Stimulated activated CD4-positive, alpha-beta T cell treated with anti-CD3 and anti-CD28 coated beads, TNF-alpha, amount 100 ng/mL, for 4 hours (primary cell): ENCODE data around the gene EPS15.
"Not testable (repeated sequence)": the region's sequence is repeated elsewhere in the genome, so short reads cannot be mapped to it uniquely, and the experiment has no call there.

Experiments used
- DNase-seq, 3 experiments: peaks; one replicate each; pipeline ENCODE4 v3.0.0-alpha.2; 2020; ENCODE audit warnings: low read depth in 3 of 3

Gene EPS15

GRCh38 chr1:51515312-51515960, 3.6 kb downstream of the EPS15 start:
- no peak for DNase-seq

GRCh38 chr1:51514733-51515132, 4.3 kb downstream of the EPS15 start:
- DNase-seq: no peak

DNA sequence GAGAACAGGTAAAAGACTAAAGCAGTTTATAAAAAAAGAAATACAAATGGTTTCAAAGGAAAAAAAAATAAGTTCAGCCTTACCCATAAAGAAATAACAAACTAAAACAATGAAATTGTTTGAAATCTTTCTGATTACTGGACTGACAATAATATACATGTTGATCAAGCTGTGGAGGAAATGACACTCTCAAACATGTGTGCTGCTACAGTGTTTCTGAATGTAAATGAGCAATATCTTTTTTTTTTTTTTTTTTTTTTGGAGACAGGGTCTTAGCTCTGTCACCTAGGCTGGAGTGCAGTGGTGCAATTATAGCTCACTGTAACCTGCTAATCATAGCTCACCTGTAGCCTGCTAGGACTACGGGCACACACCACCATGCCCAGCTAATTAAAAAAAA, 6.5 kb downstream of the EPS15 start:
- DNase-seq: no peak

DNA sequence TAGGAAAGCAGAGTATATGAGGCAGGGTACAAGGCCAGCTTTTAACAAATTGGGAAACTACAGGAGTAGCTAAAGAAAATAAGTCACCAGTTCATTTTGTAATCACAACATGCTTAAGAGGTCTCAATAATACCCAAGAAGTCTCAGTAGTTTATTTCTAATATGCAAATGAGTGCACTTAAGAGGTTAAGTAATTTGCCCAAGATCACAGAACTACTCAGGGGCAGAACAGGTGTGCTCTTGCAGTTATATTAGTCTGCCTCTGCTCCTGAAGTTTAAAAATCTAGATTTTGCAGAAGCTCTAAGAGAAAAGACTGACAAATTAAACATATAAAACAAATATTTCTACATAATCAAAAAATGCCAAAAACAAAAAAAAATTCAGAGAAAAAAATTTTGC, 6.9 kb downstream of the EPS15 start:
- no peak for DNase-seq

DNA sequence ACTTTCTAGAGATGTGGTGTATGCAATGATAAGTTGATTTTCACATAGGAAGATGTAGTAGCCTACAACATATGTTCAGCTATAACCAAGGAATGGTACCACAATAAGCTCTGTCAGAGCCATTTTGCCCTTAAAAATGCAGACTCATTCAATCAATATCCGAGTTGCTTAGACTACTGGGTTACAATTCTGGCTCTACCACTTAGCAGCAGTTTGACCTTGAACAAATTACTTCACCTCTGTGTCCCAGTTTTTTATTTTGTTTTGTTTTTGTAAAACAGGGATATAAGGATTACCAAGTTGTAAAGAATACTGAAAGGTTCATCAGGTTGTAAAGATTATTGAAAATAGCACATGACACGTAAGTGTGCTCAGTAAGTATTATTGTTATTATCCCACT, 9.3 kb downstream of the EPS15 start:
- DNase-seq: no peak

DNA sequence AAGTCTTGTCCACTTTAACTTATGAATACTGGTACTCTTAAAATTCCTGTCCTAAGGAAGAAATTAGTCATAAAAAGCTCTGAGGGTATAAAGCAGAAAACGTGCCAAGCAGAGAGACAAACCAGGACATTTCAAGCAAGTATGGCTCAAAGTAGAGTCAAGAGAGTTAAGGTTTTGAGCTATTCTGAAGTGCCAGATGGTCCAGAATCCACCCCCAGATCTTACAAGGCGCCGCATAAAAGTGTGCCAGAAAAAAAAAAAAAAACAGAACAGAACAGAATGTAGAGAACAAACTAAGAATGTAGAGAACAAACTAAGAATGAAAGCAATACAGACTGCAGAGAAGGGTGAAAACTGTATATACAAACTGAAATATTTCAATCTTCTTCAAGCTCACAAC, 12.5 kb downstream of the EPS15 start:
- no peak for DNase-seq

DNA sequence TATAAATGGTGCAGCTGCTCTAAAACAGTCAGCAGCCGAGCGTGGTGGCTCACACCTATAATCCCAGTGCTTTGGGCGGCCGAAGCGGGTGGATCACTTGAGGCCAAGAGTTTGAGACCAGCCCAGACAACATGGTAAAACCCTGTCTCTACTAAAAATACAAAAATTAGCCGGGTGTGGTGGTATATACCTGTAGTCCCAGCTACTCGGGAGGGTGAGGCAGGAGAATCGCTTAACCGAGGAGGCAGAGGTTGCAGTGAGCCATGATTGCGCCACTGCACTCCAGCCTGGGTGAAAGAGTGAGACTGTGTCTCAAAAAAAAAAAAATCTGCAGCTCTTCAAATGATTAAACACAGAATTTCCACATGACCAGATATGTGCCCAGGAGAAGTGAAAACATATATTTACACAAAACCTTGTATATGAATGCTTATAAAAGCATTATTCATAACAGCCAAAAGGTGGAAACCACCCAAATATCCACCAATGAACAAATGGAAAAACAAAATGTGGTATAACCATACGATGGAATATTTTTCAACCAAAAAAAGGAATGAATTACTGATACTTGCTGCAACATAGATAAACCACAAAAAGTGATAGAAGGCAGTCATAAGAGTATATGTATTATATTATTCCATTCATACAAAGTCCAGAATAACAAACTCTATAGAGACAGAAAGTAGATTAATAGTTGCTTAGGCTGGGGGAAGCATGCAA, 14.1 kb downstream of the EPS15 start:
- DNase-seq: no peak

DNA sequence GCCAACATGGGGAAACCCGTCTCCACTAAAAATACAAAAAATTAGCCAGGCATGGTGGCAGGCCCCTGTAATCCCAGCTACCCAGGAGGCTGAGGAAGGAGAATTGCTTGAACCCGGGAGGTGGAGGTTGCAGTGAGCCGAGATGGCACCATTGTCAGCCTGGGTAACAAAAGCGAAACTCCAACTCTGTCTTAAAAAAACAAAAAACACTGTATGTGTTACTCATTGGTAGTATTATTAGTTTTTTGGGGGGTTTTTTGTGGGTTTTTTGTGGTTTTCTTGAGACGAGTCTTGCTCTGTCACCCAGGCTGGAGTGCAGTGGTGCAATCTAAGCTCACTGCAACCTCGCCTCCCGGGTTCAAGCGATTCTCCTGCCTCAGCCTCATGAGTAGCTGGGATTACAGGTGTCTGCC, 17.8 kb downstream of the EPS15 start:
- not testable (repeated sequence) for DNase-seq

GRCh38 chr1:51499694-51500093, 19.4 kb downstream of the EPS15 start:
- no peak for DNase-seq

- DNase-seq: no peak
These were observed 20.1 kb downstream of the EPS15 start for GRCh38 chr1:51498924-51499323.

DNA sequence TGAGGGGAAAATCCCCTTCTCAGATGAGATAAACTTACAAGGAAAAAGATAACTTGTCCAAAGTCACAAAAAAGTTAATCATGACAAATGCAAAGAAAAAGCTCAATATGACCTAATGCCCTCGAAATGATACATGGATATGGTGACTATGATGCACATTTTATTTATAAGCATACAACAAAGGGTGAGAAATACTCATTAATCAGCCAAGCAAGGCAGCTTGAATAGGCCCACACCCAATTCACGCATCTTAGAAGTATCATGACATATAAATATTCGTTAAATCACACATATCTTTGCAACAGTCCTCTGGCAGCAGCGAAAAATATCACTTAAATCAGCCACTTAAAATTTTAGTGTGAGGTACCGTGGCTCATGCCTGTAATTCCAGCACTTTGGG, 21.7 kb downstream of the EPS15 start:
- DNase-seq: no peak

GRCh38 chr1:51494138-51494830, 24.8 kb downstream of the EPS15 start:
- DNase-seq: no peak

GRCh38 chr1:51491166-51491981, 27.7 kb downstream of the EPS15 start:
- no peak for DNase-seq

DNA sequence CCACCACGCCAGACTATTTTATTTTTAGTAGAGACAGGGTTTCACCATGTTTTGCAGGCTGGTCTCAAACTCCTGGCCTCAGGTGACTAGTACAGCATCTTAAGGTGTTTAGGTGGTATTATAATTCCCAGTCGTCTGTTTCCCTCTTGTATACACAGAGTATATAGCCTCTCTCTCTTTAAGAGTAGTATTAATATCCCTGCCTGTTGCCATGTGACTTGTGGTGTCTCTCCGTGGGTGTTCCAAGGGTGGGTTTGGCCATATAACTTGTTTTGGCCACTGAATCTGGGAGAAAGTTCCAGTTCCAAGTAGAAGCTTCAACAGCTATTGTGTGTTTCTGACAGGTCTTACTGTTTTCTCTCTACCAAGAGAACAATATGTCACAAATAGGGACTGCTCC, 29.6 kb downstream of the EPS15 start:
- DNase-seq: no peak

DNA sequence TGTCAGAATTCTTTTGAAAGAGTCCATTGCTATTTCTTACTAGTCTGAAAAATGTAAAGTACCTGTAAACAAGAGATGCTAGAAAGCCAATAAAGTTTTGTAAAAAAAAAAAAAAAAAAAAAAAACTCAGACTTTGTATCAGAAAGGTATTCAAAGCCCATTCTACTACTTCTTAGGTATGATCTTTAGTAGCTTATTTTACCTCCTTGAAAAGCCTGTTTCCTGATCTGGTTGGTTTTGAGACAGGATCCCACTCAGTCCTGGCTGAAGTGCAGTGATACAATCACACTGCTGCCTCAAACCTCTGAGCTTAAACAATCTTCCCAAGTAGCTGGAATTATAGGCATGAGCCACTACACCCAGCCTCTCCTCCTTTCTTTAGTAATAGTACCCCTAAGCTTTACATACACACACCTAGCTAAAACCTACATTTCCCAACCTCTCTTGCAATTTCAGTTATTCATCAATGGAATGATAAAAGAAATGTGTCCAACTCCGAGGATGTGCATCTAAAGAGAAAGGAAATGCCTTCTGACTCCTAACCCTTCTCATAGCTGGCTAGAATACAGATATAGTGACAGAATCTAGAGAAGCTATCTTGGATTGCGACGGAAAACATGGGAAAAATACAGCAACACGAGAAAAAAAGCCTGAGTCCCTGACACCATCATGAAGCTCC, 30.6 kb downstream of the EPS15 start:
- DNase-seq: no peak

- DNase-seq: no peak
These were observed 31.4 kb downstream of the EPS15 start for GRCh38 chr1:51487628-51488027.

GRCh38 chr1:51484591-51484990, 34.5 kb downstream of the EPS15 start:
- DNase-seq: no peak

- no peak for DNase-seq
These were observed 36.2 kb downstream of the EPS15 start for GRCh38 chr1:51482881-51483280.

DNA sequence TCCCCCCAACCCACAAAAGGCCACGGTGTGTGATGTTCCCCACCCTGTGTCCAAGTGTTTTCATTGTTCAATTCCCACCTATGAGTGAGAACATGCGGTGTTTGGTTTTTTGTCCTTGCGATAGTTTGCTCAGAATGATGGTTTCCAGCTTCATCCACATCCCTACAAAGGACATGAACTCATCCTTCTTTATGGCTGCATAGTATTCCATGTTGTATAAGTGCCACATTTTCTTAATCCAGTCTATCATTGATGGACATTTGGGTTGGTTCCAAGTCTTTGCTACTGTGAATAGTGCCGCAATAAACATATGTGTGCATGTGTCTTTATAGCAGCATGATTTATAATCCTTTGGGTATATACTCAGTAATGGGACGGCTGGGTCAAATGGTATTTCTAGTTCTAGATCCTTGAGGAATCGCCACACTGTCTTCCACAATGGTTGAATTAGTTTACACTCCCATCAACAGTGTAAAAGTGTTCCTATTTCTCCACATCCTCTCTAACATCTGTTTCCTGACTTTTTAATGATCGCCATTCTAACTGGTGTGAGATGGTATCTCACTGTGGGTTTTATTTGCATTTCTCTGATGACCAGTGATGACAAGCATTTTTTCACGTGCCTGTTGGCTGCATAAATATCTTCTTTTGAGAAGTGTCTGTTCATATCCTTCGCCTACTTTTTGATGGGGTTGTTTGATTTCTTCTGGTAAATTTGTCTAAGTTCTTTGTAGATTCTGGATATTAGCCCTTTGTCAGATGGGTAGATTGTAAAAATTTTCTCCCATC, 44.0 kb downstream of the EPS15 start:
- not testable (repeated sequence) for DNase-seq

DNA sequence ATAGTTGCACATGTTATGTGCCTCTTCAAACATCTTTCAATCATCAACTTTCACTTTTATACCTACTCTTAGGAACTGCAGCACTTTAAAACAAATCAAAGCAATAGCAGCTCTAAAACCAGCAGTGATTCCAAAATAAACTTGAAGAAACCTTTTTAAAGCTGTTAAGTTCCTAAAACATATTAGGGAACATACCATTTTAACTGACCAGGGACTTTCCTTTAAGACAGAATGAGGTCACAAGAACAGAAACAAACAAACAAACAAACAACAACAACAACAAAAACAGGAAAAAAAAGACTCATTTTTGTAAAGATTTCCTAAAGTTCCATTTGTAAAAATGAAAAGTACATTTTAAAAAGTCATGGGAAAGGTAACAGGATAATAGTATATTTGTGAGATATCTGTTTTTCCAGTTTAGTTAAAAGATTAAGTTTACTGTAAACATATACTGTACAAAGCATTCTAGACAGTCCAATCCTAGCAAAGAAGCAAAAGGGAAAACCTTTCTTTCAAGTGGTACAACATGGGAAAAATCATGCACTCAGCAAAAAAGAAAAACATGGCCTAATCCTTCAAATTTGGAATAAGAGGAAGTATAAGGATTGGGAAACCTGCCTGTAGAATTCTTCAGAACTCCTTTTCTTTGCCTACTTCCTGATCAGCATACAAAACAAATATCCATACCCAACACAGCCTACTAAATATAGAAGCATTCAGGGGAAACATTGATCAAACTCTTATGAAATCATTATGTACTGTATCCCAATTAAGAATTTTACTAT, 45.5 kb downstream of the EPS15 start:
- DNase-seq: no peak
